H1 (cell line): ENCODE data around the gene TLE3. TPM values are rescaled to one million over a fixed set of nuclear protein-coding genes. Genes with fewer than 3 reads are reported as not detected.

Experiments
- CTCF ChIA-PET: fragments of 300-600 bp; sonication (Branson Sonifier 250); formaldehyde crosslinking; loops from one replicate; lab custom pipeline; 2021; ENCODE audit not compliant: partially characterized antibody; lab: Charles Lee
- POLR2A ChIA-PET: fragments of 300-600 bp; sonication (Branson Sonifier 250); formaldehyde crosslinking; loops from one replicate; lab custom pipeline; 2021; ENCODE audit warnings: inconsistent platforms; ENCODE audit not compliant: partially characterized antibody; lab: Charles Lee
- DNase-seq, 2 experiments: peaks; one replicate each; pipeline versions ENCODE4 v3.0.0 to v3.0.0-alpha.2; 2010 to 2022; ENCODE audit warnings: low spot score in 2 of 2, low read depth in 1 of 2, mixed read lengths in 1 of 2
- FAIRE-seq: peaks from 2 replicates; lab custom pipeline; 2011; peaks lifted over from hg19 to GRCh38; lab: Jason Lieb, UNC
- H2AFZ ChIP-seq: 2 replicates; pipeline ENCODE4 v1.8.1; 2012; ENCODE audit warnings: low read length, inconsistent platforms
- H2AK5ac ChIP-seq: 2 replicates; pipeline ENCODE4 v1.6.1; 2013; ENCODE audit warnings: low read depth, low read length
- H2BK120ac ChIP-seq: replicated peaks from 2 replicates; pipeline ENCODE3; 2013; ENCODE audit warnings: low read depth, low read length, inconsistent platforms
- H2BK12ac ChIP-seq: 2 replicates; pipeline ENCODE4 v1.6.1; 2013; ENCODE audit warnings: low read depth, low read length
- H2BK15ac ChIP-seq: 2 replicates; pipeline ENCODE4 v1.6.1; 2013; ENCODE audit warnings: low read length
- H2BK20ac ChIP-seq: 2 replicates; pipeline ENCODE4 v1.6.1; 2013; ENCODE audit warnings: low read length
- H2BK5ac ChIP-seq: 2 replicates; pipeline ENCODE4 v1.6.1; 2013; ENCODE audit warnings: low read depth, low read length
- H3K14ac ChIP-seq: 2 replicates; pipeline ENCODE4 v1.6.1; 2013; ENCODE audit warnings: inconsistent platforms; ENCODE audit not compliant: insufficient read length
- H3K18ac ChIP-seq: 2 replicates; pipeline ENCODE4 v1.6.1; 2013; ENCODE audit warnings: low read length; ENCODE audit errors: extremely low read depth
- H3K23ac ChIP-seq: 2 replicates; pipeline ENCODE4 v1.6.1; 2013; ENCODE audit warnings: inconsistent platforms; ENCODE audit not compliant: insufficient read length
- H3K23me2 ChIP-seq: 2 replicates; pipeline ENCODE4 v1.6.1; 2013; ENCODE audit warnings: low read depth, low read length
- H3K27ac ChIP-seq: 2 replicates; pipeline ENCODE4 v1.6.1; 2011; ENCODE audit warnings: low read depth, low read length, inconsistent platforms
- H3K27me3 ChIP-seq, 4 experiments: replicated peaks in 1 of 4; 1 replicate in 1 of 4; 2 replicates in 3 of 4; pipeline versions ENCODE4 v1.6.1 to v1.8.1; 2011 to 2013; ENCODE audit warnings: low read length in 3 of 4, mild to moderate bottlenecking in 3 of 4, inconsistent platforms in 2 of 4, mixed read lengths in 2 of 4, moderate library complexity in 1 of 4; ENCODE audit not compliant: control insufficient read depth in 3 of 4, insufficient read depth in 3 of 4; ENCODE audit errors: extremely low read depth in 1 of 4
- H3K36me3 ChIP-seq, 4 experiments: 2 replicates each; pipeline versions ENCODE4 v1.6.1 to v1.8.1; 2011 to 2013; ENCODE audit warnings: mild to moderate bottlenecking in 4 of 4, low read length in 3 of 4, moderate library complexity in 2 of 4, control low read depth in 1 of 4, inconsistent platforms in 1 of 4; ENCODE audit not compliant: insufficient read depth in 4 of 4, control insufficient read depth in 2 of 4
- H3K4ac ChIP-seq: replicated peaks from 2 replicates; pipeline ENCODE3; 2013; ENCODE audit warnings: low read length, low read depth, mixed read lengths, inconsistent platforms; ENCODE audit not compliant: insufficient read length
- H3K4me1 ChIP-seq, 4 experiments: replicated peaks in 1 of 4; 1 replicate in 1 of 4; 2 replicates in 3 of 4; pipeline versions ENCODE4 v1.6.1 to v1.8.1; 2011 to 2013; ENCODE audit warnings: low read length in 3 of 4, inconsistent platforms in 2 of 4, mixed read lengths in 1 of 4; ENCODE audit not compliant: insufficient read depth in 4 of 4, control insufficient read depth in 3 of 4
- H3K4me2 ChIP-seq, 2 experiments: 2 replicates each; pipeline versions ENCODE4 v1.6.1 to v1.8.1; 2011 to 2013; ENCODE audit warnings: low read depth in 2 of 2, low read length in 2 of 2, control low read depth in 1 of 2, inconsistent platforms in 1 of 2, mild to moderate bottlenecking in 1 of 2; ENCODE audit not compliant: insufficient read depth in 1 of 2
- H3K4me3 ChIP-seq, 4 experiments: fragments of 200-600, 300-600 bp in 1 of 4; sonication (generic), shearing (Covaris generic), sonication (Bioruptor Twin) in 1 of 4; 2 replicates each; pipeline versions ENCODE4 v1.5.1 to v1.8.1; 2011 to 2016; ENCODE audit warnings: low read length in 4 of 4, low read depth in 3 of 4, control low read depth in 2 of 4, inconsistent platforms in 2 of 4, mild to moderate bottlenecking in 2 of 4, mixed read lengths in 1 of 4, moderate library complexity in 1 of 4; ENCODE audit not compliant: insufficient read depth in 2 of 4; ENCODE audit errors: extremely low read depth in 1 of 4
- H3K56ac ChIP-seq: replicated peaks from 2 replicates; pipeline ENCODE3; 2013; ENCODE audit warnings: low read depth, mild to moderate bottlenecking, mixed read lengths, low read length, inconsistent platforms; ENCODE audit not compliant: insufficient read length
- H3K79me1 ChIP-seq: 2 replicates; pipeline ENCODE4 v1.6.1; 2013; ENCODE audit warnings: low read depth, low read length, control low read depth
- H3K79me2 ChIP-seq, 2 experiments: 2 replicates each; pipeline versions ENCODE4 v1.6.1 to v1.8.1; 2012 to 2013; ENCODE audit warnings: low read length in 2 of 2, mild to moderate bottlenecking in 2 of 2, inconsistent platforms in 1 of 2; ENCODE audit not compliant: insufficient read depth in 2 of 2, control insufficient read depth in 1 of 2
- H3K9ac ChIP-seq, 4 experiments: replicated peaks in 1 of 4; 1 replicate in 1 of 4; 2 replicates in 3 of 4; pipeline versions ENCODE4 v1.6.1 to v1.8.1; 2011 to 2013; ENCODE audit warnings: low read depth in 3 of 4, low read length in 3 of 4, control low read depth in 2 of 4, mild to moderate bottlenecking in 2 of 4, moderate library complexity in 2 of 4, inconsistent platforms in 1 of 4; ENCODE audit errors: extremely low read depth in 1 of 4
- H3K9me3 ChIP-seq, 2 experiments: 2 replicates each; pipeline versions ENCODE4 v1.6.1 to v1.8.1; 2012 to 2013; ENCODE audit warnings: mild to moderate bottlenecking in 2 of 2, moderate library complexity in 2 of 2, control low read depth in 1 of 2, inconsistent platforms in 1 of 2, low read depth in 1 of 2, low read length in 1 of 2, mixed read lengths in 1 of 2; ENCODE audit not compliant: insufficient read depth in 2 of 2
- H4K20me1 ChIP-seq, 2 experiments: replicated peaks in 1 of 2; 2 replicates each; pipeline versions ENCODE3 to v1.8.1; 2011 to 2013; ENCODE audit warnings: inconsistent platforms in 2 of 2, low read length in 2 of 2, mild to moderate bottlenecking in 1 of 2; ENCODE audit not compliant: insufficient read depth in 2 of 2, control insufficient read depth in 1 of 2
- H4K5ac ChIP-seq: 2 replicates; pipeline ENCODE4 v1.6.1; 2013; ENCODE audit warnings: low read length, low read depth, mixed read lengths, inconsistent platforms; ENCODE audit not compliant: insufficient read length
- H4K8ac ChIP-seq: 2 replicates; pipeline ENCODE4 v1.8.0; 2013; ENCODE audit warnings: mild to moderate bottlenecking, moderate library complexity, low read length, inconsistent platforms; ENCODE audit not compliant: insufficient read depth; ENCODE audit errors: extremely low read depth
- H4K91ac ChIP-seq: replicated peaks from 2 replicates; pipeline ENCODE3; 2013; ENCODE audit warnings: low read length, mixed read lengths, inconsistent platforms; ENCODE audit not compliant: insufficient read length
- BACH1 ChIP-seq: IDR thresholded peaks from 2 replicates; pipeline ENCODE4 v1.6.1; 2012; ENCODE audit warnings: low read length, improper control_type of control experiment
- EZH2 ChIP-seq: fragments of 200-600 bp; sonication (generic); IDR thresholded peaks from 2 replicates; pipeline ENCODE4 v1.7.1; 2012; ENCODE audit warnings: low read depth, mild to moderate bottlenecking, moderate library complexity, low read length, inconsistent platforms; ENCODE audit not compliant: severe bottlenecking
- GTF2F1 ChIP-seq: IDR thresholded peaks from 2 replicates; pipeline ENCODE4 v1.6.1; 2012; ENCODE audit warnings: low read depth, low read length, improper control_type of control experiment, borderline replicate concordance
- HDAC6 ChIP-seq: IDR thresholded peaks from one replicate; pipeline ENCODE4 v1.7.1; 2012; ENCODE audit warnings: low read depth, mild to moderate bottlenecking, inconsistent platforms, low read length, moderate library complexity
- KDM1A ChIP-seq: fragments of 200-600, 300-600 bp; sonication (generic); IDR thresholded peaks from 2 replicates; pipeline ENCODE4 v1.7.1; 2016; ENCODE audit warnings: mild to moderate bottlenecking, low read length, borderline replicate concordance
- POLR2AphosphoS5 ChIP-seq: IDR thresholded peaks from 2 replicates; pipeline ENCODE4 v1.6.1; 2011; ENCODE audit warnings: low read depth, low read length
- RXRA ChIP-seq: IDR thresholded peaks from 2 replicates; pipeline ENCODE4 v1.6.1; 2011; ENCODE audit warnings: low read depth, mild to moderate bottlenecking, low read length, moderate library complexity; ENCODE audit not compliant: insufficient read depth
- SIX5 ChIP-seq: IDR thresholded peaks from 2 replicates; pipeline ENCODE4 v1.6.1; 2011; ENCODE audit warnings: mild to moderate bottlenecking, low read depth, low read length
- SP1 ChIP-seq: IDR thresholded peaks from 2 replicates; pipeline ENCODE4 v1.6.1; 2011; ENCODE audit warnings: low read depth, low read length
- SRF ChIP-seq: IDR thresholded peaks from 2 replicates; pipeline ENCODE4 v1.6.1; 2011; ENCODE audit warnings: mild to moderate bottlenecking, low read depth, low read length, moderate library complexity
- SUZ12 ChIP-seq: fragments of 200-600 bp; sonication (generic); IDR thresholded peaks from 2 replicates; pipeline ENCODE4 v1.6.1; 2012; ENCODE audit warnings: mild to moderate bottlenecking, inconsistent platforms, low read length, moderate library complexity, mixed read lengths
- TAF1 ChIP-seq: IDR thresholded peaks from 2 replicates; pipeline ENCODE4 v1.6.1; 2011; ENCODE audit warnings: mild to moderate bottlenecking, low read depth, low read length
- YY1 ChIP-seq: IDR thresholded peaks from 2 replicates; pipeline ENCODE4 v1.6.1; 2011; ENCODE audit warnings: low read depth, mild to moderate bottlenecking, low read length
- WGBS, 2 experiments: shearing (Covaris generic) in 1 of 2; methylation state at CpG; one replicate each; pipeline versions ENCODE4 v1.1.6 to v1.1.7; 2013 to 2015; ENCODE audit warnings: low lambda C conversion rate in 2 of 2, mixed read lengths in 2 of 2, inconsistent platforms in 1 of 2, low coverage in 1 of 2, missing lambda C conversion rate in 1 of 2; ENCODE audit not compliant: insufficient replicate concordance in 2 of 2, insufficient coverage in 1 of 2, insufficient read length in 1 of 2; ENCODE audit errors: extremely low coverage in 1 of 2, missing lambda C conversion rate in 1 of 2; 5-methylcytosine and 5-hydroxymethylcytosine counted together
- polyA plus RNA-seq, 7 experiments: library from polyadenylated mRNA; depleted of rRNA in 3 of 7; stranded (reverse) in 5 of 7; unstranded in 2 of 7; fragments of >200 nt in 5 of 7; fragments of 200-250 nt in 2 of 7; gene quantifications; 1 replicate in 5 of 7; 2 replicates in 1 of 7; 4 replicates in 1 of 7; pipeline versions ENCODE4 v1.2.1 to v1.2.3, GENCODE V29; 2011 to 2013; ENCODE audit warnings: missing spikeins in 2 of 7, mixed read lengths in 2 of 7
- total RNA-seq: library from RNA; stranded (reverse); fragmentation: NEBNext Ultra II Directional; extraction: Animal tissue kit (Norgen Biotek cat#: 25700); gene quantifications from 2 replicates; pipeline ENCODE4 v1.2.1, GENCODE V29; 2021

Gene TLE3
- total and polyA plus RNA-seq, 2 of the 8 experiments (the other 6 are each of a cell fraction or from before 2014, with no cell fraction given): 25.1 to 61.2 TPM

DNA sequence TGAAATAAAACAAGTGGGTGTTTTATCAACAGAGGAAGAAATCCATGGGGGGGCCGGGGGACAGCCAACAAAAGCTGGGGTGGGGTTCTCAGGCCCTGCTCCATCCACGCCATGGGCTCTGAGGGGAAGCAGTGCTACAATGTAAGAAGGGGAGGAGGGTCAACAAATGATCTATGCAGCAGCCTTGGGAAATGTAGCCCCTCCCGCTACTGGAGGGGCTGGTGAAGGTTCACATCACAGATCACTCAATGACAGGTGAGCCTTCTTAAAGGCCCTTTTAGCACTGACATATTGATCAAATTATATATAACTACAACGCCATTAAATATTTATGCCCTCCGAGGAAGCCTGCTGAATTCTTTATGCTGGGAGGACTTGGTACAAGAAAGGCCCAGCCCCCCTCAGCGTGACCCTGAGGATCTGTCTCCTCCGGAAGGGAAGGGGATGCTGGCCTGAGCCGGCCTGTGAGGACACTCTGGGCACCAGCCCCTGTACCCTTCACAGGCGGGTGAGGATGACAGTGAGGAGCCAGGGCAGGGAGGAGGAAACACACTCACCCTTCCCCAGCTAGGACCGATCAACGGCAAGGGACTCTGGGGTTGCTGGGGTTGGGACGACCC is 15.3 kb downstream of the TLE3 start:
- Histone ChIP-seq H4K20me1 (peaks cover 7 to 17% of the 10 kb centered on the region in 2 experiments), H3K36me3 (peaks cover 0 to 67% (median 5%) of the 10 kb centered on the region in 4 experiments; a peak in 7 of 8 replicates)
- no peak for TF ChIP-seq GTF2F1
- TF ChIP-seq KDM1A: no peak
- no peak for TF ChIP-seq SRF
- no peak for TF ChIP-seq EZH2
- TF ChIP-seq SUZ12: no peak
- TF ChIP-seq BACH1: no peak
- no peak for TF ChIP-seq YY1
- no peak for TF ChIP-seq SIX5
- TF ChIP-seq TAF1: no peak
- no peak for TF ChIP-seq SP1
- no peak for TF ChIP-seq RXRA
- no peak for TF ChIP-seq POLR2AphosphoS5
- TF ChIP-seq HDAC6: no peak

More for the DNA sequence above, 15.3 kb downstream of the TLE3 start:
- ChIA-PET CTCF (interaction anchor here (0.7 to 1.4 kb wide), 6 partner anchors 10 to 99 kb away, joined by 3 to 7 read pairs (median 3); partner anchors contain the start of gene TLE3), POLR2A (interaction anchor here (0.7 to 8.8 kb wide), 6 partner anchors 9 to 625 kb away, joined by 3 to 136 read pairs (median 3); partner anchors contain the start of gene TLE3)
- Histone ChIP-seq H4K8ac (no peak overlapping the region), H3K79me2 (peaks cover 23 to 93% of the 10 kb centered on the region in 2 experiments), H2BK20ac (peak overlapping the region; percentile 97), H3K79me1 (peaks cover 26% of the 10 kb centered on the region; the same call in 1 of the 2 replicates), H4K5ac (no peak overlapping the region), H3K27me3 (no peaks in the 10 kb centered on the region), H3K4me1 (peaks cover 15 to 53% (median 46%) of the 10 kb centered on the region in 4 experiments), H3K9ac (peak overlapping the region in 1 of 4 experiments; percentile 34; a peak in 2 of 7 replicates), H3K27ac (no peak overlapping the region; the same call in 1 of the 2 replicates), H3K23ac (no peak overlapping the region), H2AFZ (no peak overlapping the region), H3K9me3 (no peaks in the 10 kb centered on the region), H2BK15ac (peak overlapping the region; percentile 66; the same call in 1 of the 2 replicates), H3K4me3 (peak overlapping the region in 3 of 4 experiments; percentile 11 to 44 (median 12); a peak in 2 of 8 replicates), H3K4ac (peak overlapping the region; percentile 55), H2AK5ac (peak overlapping the region; percentile 71; the same call in 1 of the 2 replicates), H2BK12ac (peak overlapping the region; percentile 71; the same call in 1 of the 2 replicates), H3K23me2 (no peaks in the 10 kb centered on the region), H4K91ac (peak overlapping the region; percentile 91), H3K18ac (peak overlapping the region; percentile 44), H3K4me2 (peak overlapping the region; percentile 61 to 68), H2BK120ac (peak overlapping the region; percentile 82), H3K56ac (no peak overlapping the region), H2BK5ac (peak overlapping the region; percentile 88; the same call in 1 of the 2 replicates), H3K14ac (no peak overlapping the region)
- 50% methylated on average over 12 of the region's 12 CpGs; no CpG with 5 or more reads in 1 of the 2 experiments for WGBS, 2 experiments
- no peak for FAIRE-seq
- no peak for DNase-seq
